HEK293T (cell line): Measurements from ENCODE around the gene BPIFB3.

ENCODE experiments used
- ARNT ChIP-seq: fragments of 450-650 bp; IDR thresholded peaks from 2 replicates; pipeline ENCODE4 v1.6.1; 2017; ENCODE audit warnings: mild to moderate bottlenecking
- BHLHE40 ChIP-seq: fragments of 450-650 bp; IDR thresholded peaks from 2 replicates; pipeline ENCODE4 v1.6.1; 2016; ENCODE audit warnings: mild to moderate bottlenecking, moderate library complexity, borderline replicate concordance
- CTBP1 ChIP-seq: fragments of 450-650 bp; IDR thresholded peaks from 2 replicates; pipeline ENCODE4 v1.6.1; 2016; ENCODE audit warnings: borderline replicate concordance
- ELF4 ChIP-seq: fragments of 450-650 bp; IDR thresholded peaks from 2 replicates; pipeline ENCODE4 v1.6.1; 2017; ENCODE audit warnings: antibody characterized with exemption
- FOXA1 ChIP-seq: fragments of 450-650 bp; IDR thresholded peaks from 2 replicates; pipeline ENCODE4 v1.6.1; 2016; ENCODE audit warnings: mild to moderate bottlenecking
- FOXK2 ChIP-seq: fragments of 450-650 bp; IDR thresholded peaks from 2 replicates; pipeline ENCODE4 v1.6.1; 2016; ENCODE audit warnings: mild to moderate bottlenecking
- FOXM1 ChIP-seq: fragments of 450-650 bp; IDR thresholded peaks from 2 replicates; pipeline ENCODE4 v1.6.1; 2017; ENCODE audit warnings: mild to moderate bottlenecking, borderline replicate concordance
- HDGF ChIP-seq: fragments of 450-650 bp; IDR thresholded peaks from 2 replicates; pipeline ENCODE4 v1.6.1; 2017; ENCODE audit warnings: antibody characterized with exemption, borderline replicate concordance
- L3MBTL2 ChIP-seq: fragments of 450-650 bp; conservative IDR thresholded peaks from 2 replicates; pipeline ENCODE4 v1.6.1; 2016; ENCODE audit warnings: mild to moderate bottlenecking
- NFRKB ChIP-seq: fragments of 450-650 bp; IDR thresholded peaks from 2 replicates; pipeline ENCODE4 v1.6.1; 2016; ENCODE audit warnings: mild to moderate bottlenecking, moderate library complexity
- SP1 ChIP-seq: fragments of 450-650 bp; IDR thresholded peaks from 2 replicates; pipeline ENCODE4 v1.6.1; 2017
- TARDBP ChIP-seq: fragments of 450-650 bp; IDR thresholded peaks from 2 replicates; pipeline ENCODE4 v1.6.1; 2016
- ZNF384 ChIP-seq: fragments of 450-650 bp; IDR thresholded peaks from 2 replicates; pipeline ENCODE4 v1.6.1; 2016
- TF ChIP-seq, protein P1 (sequence below): fragments of 450-650 bp; IDR thresholded peaks from 2 replicates; pipeline ENCODE4 v1.6.1; 2016

DNA sequence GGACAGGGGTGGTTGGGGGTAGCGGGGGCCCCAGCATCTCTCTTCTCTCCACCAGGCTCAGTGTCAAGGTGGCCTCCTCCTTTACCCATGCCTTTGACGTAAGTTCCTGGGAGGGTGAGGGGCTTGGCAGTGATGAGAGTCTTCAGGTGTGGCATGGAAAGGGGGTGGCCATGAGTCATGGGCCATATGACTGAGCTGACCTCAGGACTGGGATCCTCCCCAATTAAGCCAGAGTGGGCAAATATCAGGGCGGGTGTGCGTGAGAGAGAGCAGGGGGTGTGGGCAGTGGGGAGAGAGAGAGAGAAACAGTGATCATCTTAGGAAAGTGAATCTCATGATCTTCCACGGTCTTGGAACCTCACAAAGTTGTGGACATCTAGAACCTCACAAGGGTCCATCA is 17.5 kb downstream of the BPIFB3 start:
- TF ChIP-seq BHLHE40 (no peak), FOXK2 (no peak), NFRKB (no peak), CTBP1 (no peak), FOXM1 (no peak), FOXA1 (no peak), HDGF (no peak), ARNT (no peak), SP1 (no peak), L3MBTL2 (no peak), ELF4 (no peak), ZNF384 (no peak), TARDBP (no peak)
- TF ChIP-seq, protein P1, sequence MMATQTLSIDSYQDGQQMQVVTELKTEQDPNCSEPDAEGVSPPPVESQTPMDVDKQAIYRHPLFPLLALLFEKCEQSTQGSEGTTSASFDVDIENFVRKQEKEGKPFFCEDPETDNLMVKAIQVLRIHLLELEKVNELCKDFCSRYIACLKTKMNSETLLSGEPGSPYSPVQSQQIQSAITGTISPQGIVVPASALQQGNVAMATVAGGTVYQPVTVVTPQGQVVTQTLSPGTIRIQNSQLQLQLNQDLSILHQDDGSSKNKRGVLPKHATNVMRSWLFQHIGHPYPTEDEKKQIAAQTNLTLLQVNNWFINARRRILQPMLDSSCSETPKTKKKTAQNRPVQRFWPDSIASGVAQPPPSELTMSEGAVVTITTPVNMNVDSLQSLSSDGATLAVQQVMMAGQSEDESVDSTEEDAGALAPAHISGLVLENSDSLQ = no peak
